ENCODE data around the gene ATP6V1C2.

GRCh38 chr2:10771786-10772185 is 50.4 kb downstream of the ATP6V1C2 start:
- TF ChIP-seq SUZ12 (IDR thresholded peaks at IDR 0.05) (no peak), ELF4 (IDR thresholded peaks at IDR 0.05) (no peak), TARDBP (IDR thresholded peaks at IDR 0.05) (no peak), ZNF384 (IDR thresholded peaks at IDR 0.05) (no peak), PKNOX1 (IDR thresholded peaks at IDR 0.05) (no peak), L3MBTL2 (conservative IDR thresholded peaks at IDR 0.05) (no peak)
